Parathyroid adenoma (tissue), 2 donors: Measurements from ENCODE around the gene CTXN2.

ENCODE experiments used
- H2AFZ ChIP-seq: fragments of 300-600 bp; sonication (generic); one replicate; pipeline ENCODE4 v1.7.0; 2017; ENCODE audit warnings: antibody characterized with exemption, mild to moderate bottlenecking
- H3K27ac ChIP-seq: fragments of 300-600 bp; sonication (generic); one replicate; pipeline ENCODE4 v1.7.0; 2017
- H3K27me3 ChIP-seq: fragments of 300-600 bp; sonication (generic); one replicate; pipeline ENCODE4 v1.7.0; 2017; ENCODE audit warnings: low read length; ENCODE audit not compliant: control insufficient read depth, insufficient read depth
- H3K36me3 ChIP-seq: fragments of 300-600 bp; sonication (generic); one replicate; pipeline ENCODE4 v1.7.0; 2017; ENCODE audit warnings: low read length; ENCODE audit not compliant: control insufficient read depth, insufficient read depth
- H3K4me1 ChIP-seq: fragments of 300-600 bp; sonication (generic); one replicate; pipeline ENCODE4 v1.7.0; 2017; ENCODE audit warnings: control low read depth
- H3K4me2 ChIP-seq: fragments of 300-600 bp; sonication (generic); one replicate; pipeline ENCODE4 v1.7.0; 2017; ENCODE audit warnings: low read length
- H3K4me3 ChIP-seq: fragments of 300-600 bp; sonication (generic); one replicate; pipeline ENCODE4 v1.7.0; 2017; ENCODE audit warnings: low read depth, low read length
- H3K79me2 ChIP-seq: fragments of 300-600 bp; sonication (generic); one replicate; pipeline ENCODE4 v1.7.0; 2017; ENCODE audit warnings: control low read depth
- H3K9ac ChIP-seq: fragments of 300-600 bp; sonication (generic); one replicate; pipeline ENCODE4 v1.7.0; 2017; ENCODE audit warnings: mild to moderate bottlenecking
- H3K9me3 ChIP-seq: fragments of 300-600 bp; sonication (generic); one replicate; pipeline ENCODE4 v1.7.0; 2017; ENCODE audit warnings: low read length; ENCODE audit not compliant: control insufficient read depth
- TF ChIP-seq, protein P1 (sequence below): fragments of 300-600 bp; sonication (generic); IDR thresholded peaks from one replicate; pipeline ENCODE4 v1.7.0; 2017; ENCODE audit warnings: antibody characterized with exemption, mild to moderate bottlenecking
- donor health status: primary hyperparathyroidism.

The CTXN2 gene

DNA sequence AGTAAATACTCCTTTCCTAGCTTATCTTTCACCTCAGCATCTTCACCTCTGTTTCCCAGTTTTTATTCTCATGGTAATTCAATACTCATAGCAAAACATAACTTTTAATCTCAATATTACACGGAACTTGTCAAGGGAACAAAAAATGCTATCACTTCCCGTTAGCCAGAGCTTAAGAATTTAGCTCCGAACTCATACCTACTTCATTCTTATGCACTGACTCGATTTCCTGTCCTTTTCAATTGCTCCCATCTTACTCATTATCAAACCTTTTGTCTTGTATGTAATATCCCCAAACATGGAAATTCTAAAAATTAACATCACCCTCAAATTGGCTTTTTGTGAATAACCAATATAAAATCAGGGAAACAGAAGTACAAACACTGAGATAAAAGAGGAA, 41.6 kb upstream of the CTXN2 start:
- TF ChIP-seq, protein P1, sequence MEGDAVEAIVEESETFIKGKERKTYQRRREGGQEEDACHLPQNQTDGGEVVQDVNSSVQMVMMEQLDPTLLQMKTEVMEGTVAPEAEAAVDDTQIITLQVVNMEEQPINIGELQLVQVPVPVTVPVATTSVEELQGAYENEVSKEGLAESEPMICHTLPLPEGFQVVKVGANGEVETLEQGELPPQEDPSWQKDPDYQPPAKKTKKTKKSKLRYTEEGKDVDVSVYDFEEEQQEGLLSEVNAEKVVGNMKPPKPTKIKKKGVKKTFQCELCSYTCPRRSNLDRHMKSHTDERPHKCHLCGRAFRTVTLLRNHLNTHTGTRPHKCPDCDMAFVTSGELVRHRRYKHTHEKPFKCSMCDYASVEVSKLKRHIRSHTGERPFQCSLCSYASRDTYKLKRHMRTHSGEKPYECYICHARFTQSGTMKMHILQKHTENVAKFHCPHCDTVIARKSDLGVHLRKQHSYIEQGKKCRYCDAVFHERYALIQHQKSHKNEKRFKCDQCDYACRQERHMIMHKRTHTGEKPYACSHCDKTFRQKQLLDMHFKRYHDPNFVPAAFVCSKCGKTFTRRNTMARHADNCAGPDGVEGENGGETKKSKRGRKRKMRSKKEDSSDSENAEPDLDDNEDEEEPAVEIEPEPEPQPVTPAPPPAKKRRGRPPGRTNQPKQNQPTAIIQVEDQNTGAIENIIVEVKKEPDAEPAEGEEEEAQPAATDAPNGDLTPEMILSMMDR: no peak
- H3K9ac ChIP-seq: no peak overlapping the region

DNA sequence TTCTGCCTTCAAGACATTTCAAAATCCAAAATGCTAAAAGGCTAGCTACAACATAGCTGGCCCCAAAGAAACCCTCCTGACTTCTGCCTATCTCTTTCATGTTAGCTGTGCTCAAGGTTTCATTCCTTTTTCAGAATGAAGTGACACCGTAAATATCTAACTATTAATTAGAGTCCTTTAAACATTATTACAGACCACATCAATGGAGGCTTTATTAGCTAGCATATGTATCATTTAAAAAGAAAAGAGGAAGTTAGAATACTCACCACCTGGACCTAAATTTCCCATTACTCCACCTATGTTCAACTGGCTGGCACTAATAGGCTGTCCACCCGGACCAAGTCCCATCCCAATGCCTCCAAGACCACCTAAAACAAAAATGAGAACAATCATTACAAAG, 37.9 kb upstream of the CTXN2 start:
- no peak overlapping the region for H3K9ac ChIP-seq
- H3K9me3 ChIP-seq: no peaks in the 10 kb centered on the region
- TF ChIP-seq, protein P1: no peak
- H3K4me2 ChIP-seq: no peak overlapping the region
- no peaks in the 10 kb centered on the region for H3K27me3 ChIP-seq
- H3K36me3 ChIP-seq: no peaks in the 10 kb centered on the region
- no peak overlapping the region for H2AFZ ChIP-seq
- no peak overlapping the region for H3K27ac ChIP-seq
- H3K4me3 ChIP-seq: no peak overlapping the region
- no peaks in the 10 kb centered on the region for H3K4me1 ChIP-seq
- no peaks in the 10 kb centered on the region for H3K79me2 ChIP-seq

More for the DNA sequence above, 41.6 kb upstream of the CTXN2 start:
- Histone ChIP-seq H3K4me1 (no peaks in the 10 kb centered on the region), H3K4me3 (no peak overlapping the region), H2AFZ (no peak overlapping the region), H3K9me3 (no peaks in the 10 kb centered on the region), H3K4me2 (no peak overlapping the region), H3K27me3 (no peaks in the 10 kb centered on the region), H3K27ac (no peak overlapping the region), H3K36me3 (no peaks in the 10 kb centered on the region), H3K79me2 (no peaks in the 10 kb centered on the region)

DNA sequence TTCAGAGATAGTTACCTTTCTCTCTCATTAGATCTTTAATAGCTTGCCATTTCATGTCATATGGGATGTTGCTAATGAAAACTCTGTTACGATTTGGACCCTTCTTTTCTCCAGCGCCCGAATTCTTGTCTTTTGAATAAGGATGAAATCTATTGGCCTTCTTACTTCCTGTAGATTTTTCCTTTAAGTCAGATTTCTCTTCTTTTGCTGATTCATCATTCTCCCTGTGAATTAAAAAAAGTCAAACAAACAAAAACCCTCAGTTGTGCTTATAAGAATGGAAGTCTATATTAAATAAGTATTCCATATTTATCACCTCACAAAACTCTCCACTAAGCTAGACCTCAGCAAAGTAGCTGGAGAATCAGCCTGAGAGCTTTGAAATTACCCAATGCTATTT, 22.8 kb upstream of the CTXN2 start:
- no peaks in the 10 kb centered on the region for H3K9me3 ChIP-seq
- H3K9ac ChIP-seq: no peak overlapping the region
- H3K4me1 ChIP-seq: no peaks in the 10 kb centered on the region
- H2AFZ ChIP-seq: no peak overlapping the region
- H3K27ac ChIP-seq: no peak overlapping the region
- no peaks in the 10 kb centered on the region for H3K36me3 ChIP-seq
- no peak overlapping the region for H3K4me3 ChIP-seq
- H3K27me3 ChIP-seq: no peaks in the 10 kb centered on the region
- H3K4me2 ChIP-seq: no peak overlapping the region
- no peaks in the 10 kb centered on the region for H3K79me2 ChIP-seq
- TF ChIP-seq, protein P1: no peak

DNA sequence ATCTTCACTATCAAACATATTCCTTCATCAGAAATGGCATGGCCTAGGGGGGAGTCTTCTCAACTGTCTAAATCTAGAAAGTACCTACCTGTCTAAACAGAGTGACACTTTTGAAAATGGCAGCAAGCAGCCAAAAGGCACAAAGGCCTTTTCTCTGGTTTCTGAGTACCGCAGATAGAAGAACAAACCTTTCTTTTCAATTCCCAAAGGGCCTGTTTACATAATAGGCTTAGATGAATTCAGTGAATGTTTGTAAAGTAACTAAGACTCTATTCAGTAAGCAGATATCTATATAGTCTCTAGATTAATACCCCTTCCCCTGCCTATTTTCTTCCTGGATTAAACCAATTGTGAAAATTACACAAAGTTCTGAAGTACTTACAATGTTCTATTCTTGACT, 20.5 kb upstream of the CTXN2 start:
- Histone ChIP-seq H3K27me3 (no peaks in the 10 kb centered on the region), H3K36me3 (no peaks in the 10 kb centered on the region), H3K4me2 (no peak overlapping the region), H3K4me1 (no peaks in the 10 kb centered on the region), H3K79me2 (no peaks in the 10 kb centered on the region), H2AFZ (no peak overlapping the region), H3K9ac (no peak overlapping the region), H3K4me3 (no peak overlapping the region), H3K27ac (no peak overlapping the region), H3K9me3 (no peaks in the 10 kb centered on the region)
- TF ChIP-seq, protein P1: no peak

DNA sequence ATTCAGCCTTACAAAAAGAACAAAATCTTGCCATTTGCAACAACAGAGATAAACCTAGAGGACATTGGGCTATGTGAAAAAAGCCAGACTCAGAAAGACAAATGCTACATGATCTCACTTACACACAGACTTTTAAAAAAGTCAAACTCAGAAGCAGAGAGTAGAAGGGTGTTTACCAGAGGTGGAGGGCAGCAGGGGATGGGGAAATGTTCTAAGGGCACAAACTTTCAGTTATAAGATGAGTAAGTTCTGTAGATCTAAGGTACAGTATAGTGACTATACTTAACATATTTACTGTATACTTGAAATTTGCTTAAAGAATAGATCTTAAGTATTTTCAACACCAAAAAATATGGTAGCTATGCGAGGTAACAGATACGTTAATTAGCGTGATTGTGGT, 16.3 kb upstream of the CTXN2 start:
- Histone ChIP-seq H3K9ac (no peak overlapping the region), H3K4me2 (no peak overlapping the region), H3K4me3 (no peak overlapping the region), H2AFZ (no peak overlapping the region), H3K79me2 (peaks cover 10% of the 10 kb centered on the region), H3K36me3 (no peaks in the 10 kb centered on the region), H3K9me3 (no peaks in the 10 kb centered on the region), H3K27me3 (no peaks in the 10 kb centered on the region), H3K4me1 (no peaks in the 10 kb centered on the region), H3K27ac (no peak overlapping the region)
- TF ChIP-seq, protein P1: no peak
